Endometrial microvascular endothelial cells (primary cell): ENCODE data around the gene RBM17. TPM values are rescaled to one million over a fixed set of nuclear protein-coding genes. Genes with fewer than 3 reads are reported as not detected.

ENCODE experiments used
- in situ Hi-C: cut with HindIII; loops from 2 replicates; pipeline ENCODE4 v1.10.0; 2017; ENCODE audit warnings: low sequenced_read_pairs, low pct_unique_long_range_greater_than_20kb; ENCODE audit errors: inconsistent ontology term
- total RNA-seq: library from RNA; depleted of rRNA; stranded (reverse); fragments of >200 nt; gene quantifications from one replicate; pipeline ENCODE4 v1.2.3, GENCODE V29; 2015; ENCODE audit errors: inconsistent ontology term

The RBM17 gene
- total RNA-seq, 1 donor from 2014 or later, result 44.3 TPM

DNA sequence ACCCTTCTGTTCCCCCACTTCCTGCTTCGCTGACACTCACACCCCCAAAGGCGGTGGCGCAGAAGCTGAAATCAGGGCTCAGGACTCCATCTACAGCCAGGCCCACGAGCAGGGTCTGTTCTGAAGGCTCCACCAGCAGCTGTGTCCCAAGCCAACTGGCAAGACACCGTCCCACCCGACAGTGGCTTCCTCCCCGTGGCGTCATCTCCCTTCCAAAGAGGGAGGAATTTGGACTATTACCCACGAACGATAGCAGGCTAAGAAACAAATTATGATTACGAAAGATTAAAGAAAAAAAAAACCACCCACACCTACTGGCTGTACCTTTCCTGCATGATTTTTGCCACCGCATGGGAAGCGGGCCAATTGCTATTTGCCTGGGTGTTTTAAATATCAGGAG, 54.3 kb downstream of the RBM17 start:
- in situ Hi-C loops, result no loop called here

DNA sequence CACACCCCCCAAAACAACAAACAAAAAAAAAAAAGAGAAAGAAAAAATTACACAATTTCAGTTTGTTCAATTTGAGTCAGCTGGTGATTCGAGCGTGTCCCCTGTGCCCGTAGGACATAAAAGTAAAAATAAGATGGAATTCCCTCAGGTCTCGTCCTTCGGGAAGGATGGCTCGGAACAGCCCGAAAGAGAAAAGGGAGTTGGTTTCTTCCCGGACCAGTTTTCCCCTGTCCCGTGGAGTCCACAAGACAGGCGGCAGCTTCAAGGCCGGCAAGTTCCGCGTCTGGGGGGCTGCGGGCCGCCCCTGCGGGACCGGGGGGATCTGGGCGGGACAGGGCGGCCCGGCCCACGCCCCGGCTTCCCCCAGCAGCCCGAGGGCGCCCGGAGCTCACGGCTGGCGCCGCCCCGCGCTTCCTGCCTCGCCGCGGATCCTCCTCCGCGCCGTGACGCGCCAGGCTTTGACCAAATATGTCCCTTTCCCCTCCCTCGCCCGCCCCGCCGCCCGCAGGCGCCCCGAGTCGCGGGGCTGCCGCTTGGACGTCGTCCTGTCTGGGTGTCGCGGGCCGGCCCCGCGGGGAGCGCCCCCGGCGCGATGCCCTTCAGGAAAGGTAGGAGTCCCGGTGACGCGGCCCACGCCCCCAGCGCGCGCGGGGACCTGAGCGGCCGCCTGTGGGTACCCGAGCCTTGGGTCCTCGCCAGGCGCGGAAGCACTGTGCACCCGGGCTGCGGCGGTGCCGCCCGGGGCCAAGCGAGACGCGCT, 55.8 kb downstream of the RBM17 start:
- in situ Hi-C loops, result no loop called here

DNA sequence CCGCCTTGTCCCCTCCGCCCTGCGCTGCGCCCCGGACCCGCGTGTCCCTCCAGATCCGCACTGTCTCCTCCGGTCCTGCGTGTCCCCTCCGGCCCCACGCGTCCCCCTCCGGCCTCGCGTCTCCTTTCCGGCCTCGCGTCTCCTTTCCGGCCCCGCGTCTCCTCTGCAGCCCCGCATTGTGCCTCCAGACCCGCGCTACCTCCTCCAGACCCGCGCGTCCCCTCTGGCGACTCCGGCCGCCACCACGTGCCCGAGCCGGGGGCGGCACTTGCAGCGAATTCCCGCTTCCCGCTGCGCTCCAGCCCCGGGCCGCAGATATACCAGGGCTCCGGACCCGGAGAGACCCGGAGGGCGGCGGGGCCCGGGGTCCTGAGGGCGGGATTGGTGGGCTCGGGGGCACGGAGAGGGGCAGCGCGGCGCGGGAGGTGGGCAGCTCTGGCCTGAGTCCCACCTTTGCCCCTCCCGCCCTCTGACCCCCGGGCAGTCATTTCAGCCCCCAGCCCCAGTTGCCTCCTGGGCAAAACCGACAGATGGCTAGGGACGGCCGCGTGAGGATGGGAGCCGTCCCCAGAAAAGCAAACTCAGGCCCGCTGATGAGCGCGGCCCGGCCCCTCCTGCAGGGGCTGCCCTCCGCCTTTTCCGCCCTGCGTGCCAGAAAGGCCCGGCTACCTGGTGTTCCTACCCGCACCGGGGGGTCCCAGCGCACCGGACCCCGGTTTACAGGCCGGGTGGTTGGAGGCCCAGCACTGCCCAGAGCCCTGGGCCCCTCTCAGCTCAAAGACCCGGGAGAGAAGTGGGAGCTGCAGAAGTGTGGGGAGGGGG, 56.5 kb downstream of the RBM17 start:
- in situ Hi-C loops, result no loop called here

DNA sequence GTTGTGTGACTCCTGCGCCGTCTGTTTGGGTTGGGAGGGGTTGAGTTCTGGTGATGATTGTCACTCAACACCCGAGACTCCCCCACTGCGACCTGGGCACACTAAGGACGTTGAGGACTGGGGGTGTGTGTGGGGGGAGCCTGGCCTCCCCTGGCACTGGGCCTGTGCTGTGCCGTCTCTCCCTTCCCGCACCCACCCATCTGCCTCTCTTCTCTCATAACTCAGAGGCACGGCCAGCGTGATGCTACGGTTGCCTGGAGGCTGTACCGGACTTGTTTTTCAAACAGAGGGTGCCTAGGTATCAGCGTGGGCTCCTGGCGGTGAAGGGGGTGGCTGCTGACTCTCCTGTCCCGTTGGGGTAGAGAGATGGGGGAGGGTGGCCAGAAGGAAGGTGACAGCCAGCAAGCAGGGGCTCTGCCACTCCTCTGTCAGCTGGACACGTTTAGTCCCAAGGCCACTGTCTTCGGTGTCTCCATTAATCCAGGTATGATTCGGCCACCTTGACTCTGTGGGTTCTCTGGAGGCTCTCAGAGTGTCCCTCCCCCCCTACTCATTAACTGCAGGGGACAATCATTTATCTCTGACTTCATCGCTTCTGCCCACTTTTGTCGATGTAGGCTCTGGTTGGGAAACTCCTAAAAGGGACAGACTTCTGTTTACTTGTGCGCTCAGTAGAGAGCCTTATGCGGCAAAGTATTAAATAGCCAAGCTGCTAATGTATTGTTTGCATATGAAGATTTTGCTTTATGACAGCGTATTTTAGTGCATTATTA, 57.4 kb downstream of the RBM17 start:
- in situ Hi-C loops, result no loop called here

DNA sequence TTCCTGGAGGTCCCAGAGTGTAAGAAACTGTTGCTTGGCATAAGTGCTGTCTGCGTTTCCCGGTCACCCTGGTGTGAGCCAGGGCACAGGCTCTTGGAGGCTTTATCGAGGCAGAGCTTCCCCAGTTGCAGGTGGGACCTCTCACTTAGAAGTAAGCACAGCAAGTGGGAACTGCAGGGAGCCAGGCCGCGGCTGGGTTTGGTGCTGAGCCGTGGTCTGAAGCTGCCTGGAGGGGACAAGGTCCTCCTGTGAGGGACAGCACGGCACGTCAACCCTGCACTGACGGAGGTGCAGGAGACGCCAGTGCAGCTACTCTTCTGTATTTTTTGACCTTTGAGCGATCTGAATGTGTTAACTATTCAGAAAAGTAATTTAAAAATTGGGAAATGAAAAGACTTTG, 58.1 kb downstream of the RBM17 start:
- in situ Hi-C loops, result no loop called here

DNA sequence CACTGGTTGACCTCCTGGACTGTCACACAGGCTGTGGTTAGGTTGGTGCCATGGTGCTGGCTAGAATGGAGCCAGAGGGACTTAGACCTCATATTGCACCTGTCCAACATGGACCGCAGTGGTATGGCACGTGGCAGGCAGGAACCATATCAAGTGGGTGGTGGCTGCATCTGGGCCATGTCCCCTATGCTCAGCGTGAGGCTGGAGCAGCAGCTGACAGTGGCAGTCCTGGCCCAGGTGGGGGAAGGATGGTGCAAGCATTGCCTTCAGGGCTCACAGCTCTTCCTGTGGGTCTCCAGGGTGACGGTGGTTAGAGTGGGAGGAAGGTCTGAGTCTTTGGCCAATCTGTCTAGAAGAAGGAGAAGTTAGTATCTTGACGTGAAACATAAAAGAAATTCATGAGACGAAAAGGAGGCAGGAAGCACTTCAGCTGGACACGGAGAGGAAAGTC, 59.4 kb downstream of the RBM17 start:
- in situ Hi-C loops, result no loop called here

DNA sequence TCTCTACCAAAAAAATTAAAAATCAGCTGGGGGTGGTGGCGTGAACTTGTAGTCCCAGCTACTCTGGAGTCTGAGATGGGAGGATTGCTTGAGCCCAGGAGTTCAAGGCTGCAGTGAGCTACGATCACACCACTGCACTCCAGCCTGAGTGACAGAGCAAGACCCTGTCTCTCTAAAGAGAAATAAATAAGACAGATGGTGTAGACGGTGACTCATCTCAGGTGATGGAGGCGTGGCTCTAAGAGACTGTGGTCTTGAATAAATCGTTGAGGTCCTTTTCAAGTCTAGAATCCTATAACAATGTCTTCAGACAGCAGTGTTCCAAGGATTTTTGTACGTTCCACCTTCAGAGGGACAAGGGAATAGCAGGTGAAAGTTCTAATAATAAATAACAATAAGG, 60.1 kb downstream of the RBM17 start:
- in situ Hi-C loops, result no loop called here

DNA sequence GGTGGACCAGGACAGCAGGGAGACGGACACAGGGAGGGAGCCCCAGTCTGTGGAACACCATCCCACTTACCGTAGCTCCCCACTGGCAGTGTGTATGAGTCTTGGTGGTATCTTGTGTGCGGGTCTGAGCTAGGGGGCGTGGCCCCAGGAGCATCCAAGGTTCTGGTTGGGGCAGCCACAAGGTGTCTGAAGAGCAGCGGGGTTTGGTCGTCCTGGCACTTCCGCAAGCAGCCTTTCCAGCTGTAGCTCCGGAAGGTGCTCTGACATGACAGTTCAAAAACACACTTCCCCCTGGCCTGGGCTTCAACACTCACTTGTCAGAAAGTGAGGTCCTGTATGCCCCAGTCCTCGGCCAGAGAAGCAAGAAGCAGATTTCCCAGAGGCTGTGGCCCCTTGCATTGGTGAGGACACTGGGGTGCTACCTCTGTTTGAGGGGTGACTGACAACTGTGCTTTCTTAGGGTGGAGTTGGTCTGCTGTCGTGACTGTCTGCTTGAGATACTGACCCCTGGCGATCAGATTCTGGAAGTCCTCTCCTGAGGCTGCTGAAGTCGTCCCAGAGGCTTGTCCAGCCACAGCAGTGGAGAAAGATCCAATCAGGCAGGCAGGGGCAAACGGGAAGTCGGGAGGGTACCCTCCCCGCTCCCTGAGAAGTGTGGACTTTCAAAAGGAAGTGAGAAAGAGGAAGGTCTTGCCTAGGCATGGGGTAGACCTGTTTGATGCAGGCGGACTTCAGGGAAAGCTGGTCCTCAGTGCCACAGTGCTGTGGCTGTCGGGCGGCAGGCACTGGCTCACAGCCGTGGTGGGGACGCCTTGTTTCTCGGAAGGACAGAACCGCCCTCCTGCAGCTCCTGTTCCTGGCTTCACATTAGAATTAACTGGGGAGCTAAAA, 62.5 kb downstream of the RBM17 start:
- in situ Hi-C loops, result no loop called here

DNA sequence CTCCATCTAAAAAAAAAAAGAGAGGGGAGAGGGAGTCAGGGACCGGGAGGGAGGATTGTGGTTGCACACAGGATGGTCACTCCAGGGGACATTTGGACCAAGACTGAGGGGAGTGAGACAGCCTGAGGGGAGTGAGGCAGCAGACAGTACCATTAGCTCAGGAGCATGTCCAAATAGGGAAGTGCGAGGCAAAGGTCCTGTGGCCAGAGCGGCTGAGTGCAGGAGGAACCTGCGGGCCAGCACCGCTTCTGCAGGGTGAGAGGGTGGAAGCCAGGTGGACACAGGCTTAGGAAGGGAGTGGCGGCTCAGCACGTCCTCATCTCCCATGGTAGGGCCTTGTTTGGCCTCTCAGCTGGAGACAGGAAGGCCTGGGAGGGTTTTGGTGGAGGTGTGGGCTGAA, 65.0 kb downstream of the RBM17 start:
- in situ Hi-C loops, result no loop called here

DNA sequence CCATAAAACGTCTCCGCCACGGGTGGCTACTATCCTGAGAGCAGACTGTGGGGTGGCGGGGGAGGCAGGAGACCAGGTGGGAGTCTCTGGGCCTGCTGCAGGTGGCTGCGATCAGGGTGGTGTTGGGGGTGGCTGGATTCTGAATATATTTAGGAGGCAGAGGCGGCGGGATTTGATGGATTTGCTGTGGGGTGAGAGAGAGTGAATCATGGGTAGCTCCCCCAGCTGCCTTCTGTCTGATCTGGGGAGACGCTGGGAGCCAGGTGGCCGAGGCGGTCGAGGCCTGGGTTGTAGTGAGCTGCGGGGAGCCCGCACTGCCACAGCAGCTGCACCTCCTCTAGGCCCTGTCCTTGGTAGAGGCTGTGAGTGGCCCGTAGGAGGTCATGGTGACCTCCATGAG, 65.7 kb downstream of the RBM17 start:
- in situ Hi-C loops, result no loop called here

DNA sequence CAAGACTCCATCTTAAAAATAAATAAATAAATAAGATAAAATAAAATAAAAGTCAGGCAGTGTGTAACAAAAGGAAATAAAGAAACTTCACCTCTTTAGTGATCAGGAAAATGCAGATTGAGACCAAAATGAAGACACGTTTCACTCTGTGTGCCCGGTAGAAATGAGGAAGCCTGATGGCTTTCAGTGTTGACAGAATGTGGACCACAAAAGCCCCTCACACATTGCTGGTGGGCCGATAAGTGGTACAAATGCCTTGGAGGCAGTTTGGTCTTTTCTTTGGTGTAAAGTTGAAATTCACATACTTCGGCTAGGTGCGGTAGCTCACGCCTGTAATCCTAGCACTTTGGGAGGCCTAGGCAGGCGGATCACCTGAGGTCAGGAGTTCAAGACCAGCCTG, 69.4 kb downstream of the RBM17 start:
- in situ Hi-C loops, result no loop called here

DNA sequence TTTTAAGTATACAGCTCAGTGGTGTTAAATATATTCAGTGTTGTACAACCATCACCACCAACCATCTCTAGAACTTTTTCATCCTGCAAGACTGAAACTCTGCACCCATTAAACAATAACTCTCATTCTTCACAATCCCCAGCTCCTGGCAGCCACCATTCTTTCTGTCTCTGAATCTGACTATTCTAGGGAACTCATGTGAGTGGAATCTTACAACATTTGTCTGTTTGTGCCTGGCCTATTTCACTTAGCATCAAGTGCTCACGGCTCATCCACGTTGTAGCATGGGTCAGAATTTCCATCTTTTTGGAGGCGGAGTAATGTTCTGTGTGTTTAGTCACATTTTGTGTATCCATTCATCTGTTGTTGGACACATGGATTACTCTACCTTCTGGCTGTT, 73.1 kb downstream of the RBM17 start:
- in situ Hi-C loops, result no loop called here

DNA sequence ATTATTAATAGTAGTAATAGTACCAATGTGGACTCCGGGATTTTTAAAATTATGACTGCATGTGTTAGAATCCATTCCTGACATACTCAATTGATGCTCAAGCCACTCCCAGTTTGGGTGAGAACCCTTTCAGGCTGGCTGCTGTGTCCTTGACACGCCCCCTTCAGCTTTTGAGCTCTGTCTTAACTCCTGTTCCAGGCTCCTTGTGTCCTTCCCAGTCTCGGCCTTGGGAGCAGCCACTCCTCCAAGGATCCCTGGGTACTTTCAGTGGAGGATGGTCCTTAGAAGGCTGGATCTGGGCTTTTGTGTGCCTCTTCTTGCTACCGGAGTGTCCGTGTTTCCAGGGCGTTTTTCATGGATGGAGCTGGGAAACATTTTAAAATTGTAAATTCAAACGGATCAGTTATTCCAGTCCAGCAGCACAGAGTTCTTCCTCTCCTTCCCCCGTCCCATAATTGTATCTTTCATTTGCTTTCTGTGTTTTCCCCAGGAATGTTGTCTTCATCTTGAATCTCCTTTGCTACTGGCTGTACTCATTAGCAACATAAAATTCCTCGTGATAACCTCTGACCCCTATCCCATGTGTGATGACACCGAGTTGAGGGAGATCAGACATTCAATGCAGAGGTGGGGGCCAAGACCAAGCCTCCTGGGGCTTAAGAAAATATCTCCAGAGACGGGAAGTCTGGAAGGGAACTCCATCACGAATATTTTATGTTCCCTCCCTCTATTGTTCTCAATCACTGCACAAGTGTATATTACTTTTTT, 73.9 kb downstream of the RBM17 start:
- in situ Hi-C loops, result no loop called here

DNA sequence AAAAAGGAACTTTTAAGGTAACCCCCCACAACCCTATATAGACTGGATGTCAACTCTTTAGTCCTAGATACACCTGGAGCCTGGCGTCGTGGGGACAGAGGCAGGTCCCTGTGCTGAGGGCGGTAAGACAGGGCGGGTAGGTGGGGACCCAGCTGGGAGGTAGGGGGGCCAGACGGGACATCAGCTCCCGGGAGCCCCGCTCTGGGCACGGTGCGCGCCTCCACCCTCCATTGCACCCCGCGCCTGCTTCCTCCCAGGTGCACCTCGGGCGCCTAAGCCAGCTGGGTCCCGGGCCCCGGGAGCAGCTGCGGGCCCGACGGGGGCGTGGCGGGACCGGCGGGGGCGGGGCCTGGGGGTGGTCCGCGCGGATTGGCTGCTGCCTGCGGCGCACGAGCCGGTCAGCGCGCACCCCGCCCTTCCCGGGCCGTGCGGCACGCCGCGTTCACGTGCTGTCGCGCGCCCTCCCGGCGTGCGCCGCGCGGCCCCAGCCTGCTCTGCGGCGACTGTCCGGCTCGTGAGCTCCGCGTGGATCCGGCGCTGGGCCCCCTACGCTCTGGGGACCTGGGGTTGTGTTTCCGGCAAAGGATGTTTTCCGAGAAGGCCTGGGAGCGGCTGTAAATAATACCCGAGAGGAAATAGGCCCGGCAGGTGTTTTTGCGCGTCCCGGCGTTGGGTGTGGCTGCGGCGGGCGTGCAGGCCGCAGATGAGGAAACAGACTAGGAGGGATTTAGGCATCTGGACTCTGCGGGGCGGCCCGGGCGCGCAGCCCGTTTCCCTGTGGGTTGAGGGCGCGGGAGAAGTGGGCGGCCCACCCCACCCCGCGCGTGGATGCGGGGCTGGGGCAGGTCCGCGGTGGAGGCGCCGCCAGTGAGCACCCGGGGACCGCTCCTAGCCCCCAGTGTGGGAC, 74.8 kb downstream of the RBM17 start:
- in situ Hi-C loops, result no loop called here

DNA sequence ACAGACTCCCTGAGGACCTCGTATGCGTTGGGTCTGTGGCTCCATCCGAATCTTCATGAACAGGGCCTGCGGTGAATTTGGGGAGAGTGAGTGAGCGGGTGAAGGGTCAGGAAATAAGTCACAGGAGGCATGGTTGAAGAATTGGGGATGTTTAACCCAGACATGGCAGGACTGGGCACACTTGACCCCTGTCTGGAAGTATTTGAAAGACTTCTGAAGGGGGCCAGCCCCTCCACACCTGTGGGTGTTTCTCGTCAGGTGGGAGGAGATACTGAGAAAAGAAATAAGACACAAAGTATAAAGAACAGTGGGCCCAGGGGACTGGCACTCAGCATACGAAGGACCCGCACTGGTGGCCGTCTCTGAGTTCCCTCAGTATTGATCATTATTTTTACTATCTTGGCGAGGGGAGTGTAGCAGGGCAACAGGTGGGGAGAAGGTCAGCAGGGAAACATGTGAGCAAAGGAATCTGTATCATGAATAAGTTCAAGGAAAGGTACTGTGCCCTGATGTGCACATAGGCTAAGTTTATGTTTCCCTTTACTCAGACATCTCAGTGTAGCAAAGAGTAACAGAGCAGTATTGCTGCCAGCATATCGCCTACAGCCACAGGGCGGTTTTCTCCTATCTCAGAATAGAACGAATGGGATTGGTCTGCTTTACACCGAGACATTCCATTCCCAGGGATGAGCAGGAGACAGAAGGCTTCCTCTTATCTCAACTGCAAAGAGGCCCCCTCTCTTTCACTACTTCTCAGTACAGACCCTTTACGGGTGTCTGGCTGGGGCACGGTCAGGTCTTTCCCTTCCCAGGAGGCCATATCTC, 75.6 kb downstream of the RBM17 start:
- in situ Hi-C loops, result no loop called here

DNA sequence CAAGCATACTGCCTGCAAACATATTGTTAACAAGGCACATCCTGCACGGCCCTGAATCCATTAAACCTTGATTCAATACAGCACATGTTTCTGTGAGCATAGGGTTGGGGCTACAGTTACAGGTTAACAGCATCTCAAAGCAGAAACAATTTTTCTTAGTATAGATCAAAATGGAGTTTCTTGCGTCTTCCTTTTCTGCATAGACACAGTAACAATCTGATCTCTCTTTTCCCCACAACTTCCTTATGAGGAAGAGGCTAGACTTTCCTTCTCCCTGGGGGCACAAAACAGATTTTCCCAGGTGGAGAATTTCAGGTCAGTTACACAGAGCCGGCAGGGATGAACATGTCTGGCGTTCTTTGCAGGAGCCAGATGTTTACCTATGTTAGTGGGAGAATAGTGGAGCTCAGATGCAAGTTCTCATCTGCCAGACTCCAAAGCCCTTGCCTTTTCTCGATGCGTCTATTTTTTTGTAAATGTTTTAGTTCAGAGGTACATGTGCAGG, 76.4 kb downstream of the RBM17 start:
- in situ Hi-C loops, result no loop called here
